Fibroblast of lung (primary cell): Measurements from ENCODE around the gene UGT2B17.

Source experiments
- CTCF ChIP-seq, 2 donors: IDR thresholded peaks in 1 of 2; conservative IDR thresholded peaks in 1 of 2; 1 replicate in 1 of 2; 2 replicates in 1 of 2; pipeline ENCODE4 v1.5.1; 2011 to 2012; ENCODE audit warnings: low read length in 2 of 2, control low read depth in 1 of 2, inconsistent platforms in 1 of 2, low read depth in 1 of 2, mild to moderate bottlenecking in 1 of 2
- EZH2 ChIP-seq: IDR thresholded peaks from 2 replicates; pipeline ENCODE4 v1.5.1; 2012; ENCODE audit warnings: low read length, control low read depth, mild to moderate bottlenecking; ENCODE audit errors: missing control alignments

- no peak for TF ChIP-seq CTCF (conservative IDR thresholded peaks at IDR 0.05 in 1 of 2, IDR thresholded peaks at IDR 0.05 in 1 of 2; ENCODE audit: low read depth in 1 of 2, low read length in 2 of 2)
- TF ChIP-seq EZH2 = no peak
Observed at GRCh38 chr4:68589790-68590189, 13.7 kb upstream of the UGT2B17 start.
